Smooth muscle cell (in vitro differentiated cells): ENCODE results near the gene VPS4A. TPM values are rescaled to one million over a fixed set of nuclear protein-coding genes. Genes with fewer than 3 reads are reported as not detected.
"Not testable (repeated sequence)": the region's sequence is repeated elsewhere in the genome, so short reads cannot be mapped to it uniquely, and the experiment has no call there.

Experiments
- DNase-seq: peaks from one replicate; lab custom pipeline; 2025; ENCODE audit not compliant: unreplicated experiment; lab: John Stamatoyannopoulos, UW
- H2AFZ ChIP-seq: fragments of 200-600 bp; sonication (generic); 2 replicates; pipeline ENCODE4 v1.6.0; 2016; ENCODE audit warnings: antibody characterized with exemption, low read depth, mild to moderate bottlenecking
- H3F3A ChIP-seq: fragments of 200-600 bp; sonication (generic); 2 replicates; pipeline ENCODE4 v1.6.0; 2017; ENCODE audit warnings: antibody characterized with exemption, low read depth
- H3K27ac ChIP-seq: fragments of 200-600 bp; sonication (generic); 2 replicates; pipeline ENCODE4 v1.5.1; 2016; ENCODE audit warnings: low read depth, mild to moderate bottlenecking
- H3K27me3 ChIP-seq: fragments of 200-600 bp; sonication (generic); 2 replicates; pipeline ENCODE4 v1.6.1; 2016; ENCODE audit warnings: low read depth, mild to moderate bottlenecking
- H3K36me3 ChIP-seq: fragments of 200-600 bp; sonication (generic); 2 replicates; pipeline ENCODE4 v1.5.1; 2016; ENCODE audit warnings: low read depth
- H3K4me1 ChIP-seq: fragments of 200-600 bp; sonication (generic); 2 replicates; pipeline ENCODE4 v1.5.1; 2016; ENCODE audit warnings: low read depth
- H3K4me2 ChIP-seq: fragments of 200-600 bp; sonication (generic); 2 replicates; pipeline ENCODE4 v1.6.0; 2016; ENCODE audit warnings: mild to moderate bottlenecking
- H3K4me3 ChIP-seq: fragments of 200-600 bp; sonication (generic); 2 replicates; pipeline ENCODE4 v1.5.1; 2016; ENCODE audit warnings: mild to moderate bottlenecking
- H3K79me2 ChIP-seq: fragments of 200-600 bp; sonication (generic); 2 replicates; pipeline ENCODE4 v1.6.0; 2016; ENCODE audit warnings: low read depth, mild to moderate bottlenecking
- H3K9ac ChIP-seq: fragments of 200-600 bp; sonication (generic); 2 replicates; pipeline ENCODE4 v1.6.0; 2016; ENCODE audit warnings: low read depth
- H3K9me3 ChIP-seq: fragments of 200-600 bp; sonication (generic); replicated peaks from 2 replicates; pipeline ENCODE4 v1.5.1; 2016; ENCODE audit warnings: low read depth
- H4K20me1 ChIP-seq: fragments of 200-600 bp; sonication (generic); 2 replicates; pipeline ENCODE4 v1.6.0; 2016; ENCODE audit warnings: low read depth
- CTCF ChIP-seq: fragments of 200-600 bp; sonication (generic); IDR thresholded peaks from 2 replicates; pipeline ENCODE4 v1.5.1; 2017; ENCODE audit warnings: borderline replicate concordance, mild to moderate bottlenecking, antibody characterized with exemption; ENCODE audit not compliant: insufficient read depth, poor library complexity, severe bottlenecking
- WGBS: methylation state at CpG from one replicate; pipeline ENCODE4 v1.1.7; 2016; ENCODE audit warnings: low lambda C conversion rate; 5-methylcytosine and 5-hydroxymethylcytosine counted together
- polyA plus RNA-seq: library from polyadenylated mRNA; unstranded; fragments of >200 nt; fragmentation: Nextera tagmentation; extraction: Ambion mirVana; gene quantifications from 2 replicates; pipeline ENCODE4 v1.2.1, GENCODE V29; 2016
- total RNA-seq: library from RNA; depleted of rRNA; stranded (reverse); fragments of >200 nt; gene quantifications from 2 replicates; pipeline ENCODE4 v1.2.3, GENCODE V29; 2014

Gene VPS4A
- total and polyA plus RNA-seq, 2 experiments from 2014 or later: 18.7 to 39.9 TPM

GRCh38 chr16:69350536-69351133 is 39.5 kb downstream of the VPS4A start:
- DNase-seq: no peak
- no peaks in the 10 kb centered on the region for H3K36me3 ChIP-seq
- H3K4me2 ChIP-seq: no peak overlapping the region
- TF ChIP-seq CTCF: no peak
- H3K79me2 ChIP-seq: no peaks in the 10 kb centered on the region
- H3K9me3 ChIP-seq: no peaks in the 10 kb centered on the region
- no peak overlapping the region for H3K4me3 ChIP-seq
- H2AFZ ChIP-seq: no peak overlapping the region
- no peak overlapping the region for H3K27ac ChIP-seq
- no peaks in the 10 kb centered on the region for H3K4me1 ChIP-seq
- H3K9ac ChIP-seq: no peak overlapping the region
- no peaks in the 10 kb centered on the region for H3K27me3 ChIP-seq
- no peaks in the 10 kb centered on the region for H4K20me1 ChIP-seq
- peaks cover 2% of the 10 kb centered on the region for H3F3A ChIP-seq
- WGBS: 93% methylated on average over 6 of the region's 6 CpGs

- no peak for DNase-seq
- Histone ChIP-seq H3K9me3 (no peaks in the 10 kb centered on the region), H3K9ac (no peak within 1 kb of the TSS), H3K4me3 (no peak within 1 kb of the TSS), H3K36me3 (no peaks in the 10 kb centered on the region), H3K4me1 (no peaks in the 10 kb centered on the region), H3K27me3 (no peaks in the 10 kb centered on the region), H3K27ac (no peak within 1 kb of the TSS), H2AFZ (no peak within 1 kb of the TSS), H3F3A (no peaks in the 10 kb centered on the region), H4K20me1 (no peaks in the 10 kb centered on the region), H3K4me2 (no peak within 1 kb of the TSS), H3K79me2 (no peaks in the 10 kb centered on the region)
- WGBS: 92% methylated on average over 12 of the region's 12 CpGs
- TF ChIP-seq CTCF: no peak
Observed at GRCh38 chr16:69351309-69352027, 40.3 kb downstream of the VPS4A start, which contains the start of gene TMED6. Gene TMED6, minus strand, starts transcription at chr16:69351786. Its CDS starts 33 bp downstream, at chr16:69351753.

GRCh38 chr16:69360070-69360469 is 48.9 kb downstream of the VPS4A start:
- H3K27ac ChIP-seq, H3K9me3 ChIP-seq, H4K20me1 ChIP-seq, H3K4me2 ChIP-seq, H3K9ac ChIP-seq, H3F3A ChIP-seq, H3K4me3 ChIP-seq, H3K36me3 ChIP-seq, H2AFZ ChIP-seq, H3K4me1 ChIP-seq, H3K27me3 ChIP-seq, DNase-seq, H3K79me2 ChIP-seq: not testable (repeated sequence)
- WGBS: 97% methylated on average over 9 of the region's 9 CpGs

- no peak overlapping the region for H3K4me2 ChIP-seq
- H4K20me1 ChIP-seq: peaks cover 7% of the 10 kb centered on the region
- H3K4me1 ChIP-seq: no peaks in the 10 kb centered on the region
- H2AFZ ChIP-seq: no peak overlapping the region
- no peaks in the 10 kb centered on the region for H3K27me3 ChIP-seq
- no peaks in the 10 kb centered on the region for H3K79me2 ChIP-seq
- H3F3A ChIP-seq: no peaks in the 10 kb centered on the region
- H3K36me3 ChIP-seq: peaks cover 3% of the 10 kb centered on the region
- no peaks in the 10 kb centered on the region for H3K9me3 ChIP-seq
- no peak overlapping the region for H3K4me3 ChIP-seq
- no peak for DNase-seq
- H3K27ac ChIP-seq: no peak overlapping the region
- TF ChIP-seq CTCF: no peak
- no peak overlapping the region for H3K9ac ChIP-seq
- WGBS: 98% methylated on average over 5 of the region's 5 CpGs
Observed at GRCh38 chr16:69363281-69363717, 52.1 kb downstream of the VPS4A start.
